ENCODE results near the gene PRSS1.

DNA sequence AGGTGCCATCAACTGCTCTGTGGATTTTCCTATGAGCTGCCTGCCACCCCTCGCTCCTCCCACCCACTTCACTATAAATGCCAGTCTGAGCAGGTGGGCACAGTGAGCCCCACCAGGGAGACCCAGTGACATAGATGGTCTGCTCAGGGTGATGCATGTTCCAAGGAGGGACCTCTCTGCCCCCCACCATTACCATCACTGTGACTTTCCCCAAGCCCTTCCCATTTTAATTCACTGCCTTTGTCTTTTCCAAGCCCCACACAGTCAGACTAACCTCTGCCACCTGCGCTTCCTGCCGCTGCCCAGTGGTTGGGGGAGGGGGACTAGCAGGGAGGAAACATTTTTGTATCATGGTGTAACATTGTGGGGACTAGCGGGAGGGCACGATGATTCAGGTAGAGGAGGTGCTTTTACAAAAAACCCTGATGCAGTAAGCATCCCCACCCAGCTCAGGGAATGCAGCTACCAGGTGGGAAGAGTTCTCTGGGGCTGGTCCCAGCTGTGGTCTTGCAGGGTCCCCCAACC, 46.1 kb downstream of the PRSS1 start:
- TF ChIP-seq POLR2A (IDR thresholded peaks at IDR 0.05) (no peak), POLR2AphosphoS5 (IDR thresholded peaks at IDR 0.05) (no peak)
- TF ChIP-seq, protein P1, sequence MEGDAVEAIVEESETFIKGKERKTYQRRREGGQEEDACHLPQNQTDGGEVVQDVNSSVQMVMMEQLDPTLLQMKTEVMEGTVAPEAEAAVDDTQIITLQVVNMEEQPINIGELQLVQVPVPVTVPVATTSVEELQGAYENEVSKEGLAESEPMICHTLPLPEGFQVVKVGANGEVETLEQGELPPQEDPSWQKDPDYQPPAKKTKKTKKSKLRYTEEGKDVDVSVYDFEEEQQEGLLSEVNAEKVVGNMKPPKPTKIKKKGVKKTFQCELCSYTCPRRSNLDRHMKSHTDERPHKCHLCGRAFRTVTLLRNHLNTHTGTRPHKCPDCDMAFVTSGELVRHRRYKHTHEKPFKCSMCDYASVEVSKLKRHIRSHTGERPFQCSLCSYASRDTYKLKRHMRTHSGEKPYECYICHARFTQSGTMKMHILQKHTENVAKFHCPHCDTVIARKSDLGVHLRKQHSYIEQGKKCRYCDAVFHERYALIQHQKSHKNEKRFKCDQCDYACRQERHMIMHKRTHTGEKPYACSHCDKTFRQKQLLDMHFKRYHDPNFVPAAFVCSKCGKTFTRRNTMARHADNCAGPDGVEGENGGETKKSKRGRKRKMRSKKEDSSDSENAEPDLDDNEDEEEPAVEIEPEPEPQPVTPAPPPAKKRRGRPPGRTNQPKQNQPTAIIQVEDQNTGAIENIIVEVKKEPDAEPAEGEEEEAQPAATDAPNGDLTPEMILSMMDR (IDR thresholded peaks at IDR 0.05): no peak

Data from breast epithelium (tissue), 3 donors.